WI38 (cell line): ENCODE results near the gene ZBTB46.

Source experiments
- H3K4me3 ChIP-seq: 2 replicates; pipeline ENCODE4 v1.5.1; 2011; ENCODE audit warnings: low read depth, mild to moderate bottlenecking, control low read depth, low read length
- TF ChIP-seq, protein P1 (sequence below): IDR thresholded peaks from 2 replicates; pipeline ENCODE4 v1.5.1; 2012; ENCODE audit warnings: low read depth, mild to moderate bottlenecking, control low read depth, low read length

ZBTB46 gene

DNA sequence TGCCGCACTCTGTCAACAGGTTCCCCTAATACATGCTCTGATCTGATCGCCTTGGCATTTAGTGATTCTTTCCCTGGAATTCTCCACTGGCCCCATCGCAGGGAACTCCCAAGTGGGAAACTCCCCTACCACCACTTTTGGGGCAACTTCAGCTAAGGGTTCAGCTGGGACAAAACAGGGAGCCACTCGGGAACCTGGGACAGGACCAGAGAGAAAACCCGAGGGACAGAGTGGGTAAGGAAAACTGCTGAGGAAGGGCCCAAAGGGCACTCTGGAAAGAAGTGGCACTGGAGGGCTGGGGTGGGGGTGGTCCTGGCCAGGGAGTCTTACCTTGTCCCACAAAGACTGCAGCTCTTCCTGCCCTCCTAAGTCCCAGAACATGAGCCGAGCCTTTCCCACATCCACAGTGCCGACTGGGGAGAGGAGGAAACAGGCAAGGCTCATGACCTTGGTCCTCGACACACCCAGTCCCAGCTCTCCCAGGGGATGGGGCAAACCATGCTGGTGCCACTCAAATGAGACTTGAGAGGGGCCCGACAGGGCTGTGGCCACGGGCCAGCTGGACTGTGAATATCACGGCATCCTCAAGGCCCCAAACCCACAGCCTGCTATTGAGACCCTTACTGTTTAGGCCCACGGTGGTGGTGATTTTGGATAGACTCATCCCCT lies 124.9 kb downstream of the ZBTB46 start:
- peak overlapping the region; percentile 87 for H3K4me3 ChIP-seq
- TF ChIP-seq, protein P1, sequence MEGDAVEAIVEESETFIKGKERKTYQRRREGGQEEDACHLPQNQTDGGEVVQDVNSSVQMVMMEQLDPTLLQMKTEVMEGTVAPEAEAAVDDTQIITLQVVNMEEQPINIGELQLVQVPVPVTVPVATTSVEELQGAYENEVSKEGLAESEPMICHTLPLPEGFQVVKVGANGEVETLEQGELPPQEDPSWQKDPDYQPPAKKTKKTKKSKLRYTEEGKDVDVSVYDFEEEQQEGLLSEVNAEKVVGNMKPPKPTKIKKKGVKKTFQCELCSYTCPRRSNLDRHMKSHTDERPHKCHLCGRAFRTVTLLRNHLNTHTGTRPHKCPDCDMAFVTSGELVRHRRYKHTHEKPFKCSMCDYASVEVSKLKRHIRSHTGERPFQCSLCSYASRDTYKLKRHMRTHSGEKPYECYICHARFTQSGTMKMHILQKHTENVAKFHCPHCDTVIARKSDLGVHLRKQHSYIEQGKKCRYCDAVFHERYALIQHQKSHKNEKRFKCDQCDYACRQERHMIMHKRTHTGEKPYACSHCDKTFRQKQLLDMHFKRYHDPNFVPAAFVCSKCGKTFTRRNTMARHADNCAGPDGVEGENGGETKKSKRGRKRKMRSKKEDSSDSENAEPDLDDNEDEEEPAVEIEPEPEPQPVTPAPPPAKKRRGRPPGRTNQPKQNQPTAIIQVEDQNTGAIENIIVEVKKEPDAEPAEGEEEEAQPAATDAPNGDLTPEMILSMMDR = no peak

DNA sequence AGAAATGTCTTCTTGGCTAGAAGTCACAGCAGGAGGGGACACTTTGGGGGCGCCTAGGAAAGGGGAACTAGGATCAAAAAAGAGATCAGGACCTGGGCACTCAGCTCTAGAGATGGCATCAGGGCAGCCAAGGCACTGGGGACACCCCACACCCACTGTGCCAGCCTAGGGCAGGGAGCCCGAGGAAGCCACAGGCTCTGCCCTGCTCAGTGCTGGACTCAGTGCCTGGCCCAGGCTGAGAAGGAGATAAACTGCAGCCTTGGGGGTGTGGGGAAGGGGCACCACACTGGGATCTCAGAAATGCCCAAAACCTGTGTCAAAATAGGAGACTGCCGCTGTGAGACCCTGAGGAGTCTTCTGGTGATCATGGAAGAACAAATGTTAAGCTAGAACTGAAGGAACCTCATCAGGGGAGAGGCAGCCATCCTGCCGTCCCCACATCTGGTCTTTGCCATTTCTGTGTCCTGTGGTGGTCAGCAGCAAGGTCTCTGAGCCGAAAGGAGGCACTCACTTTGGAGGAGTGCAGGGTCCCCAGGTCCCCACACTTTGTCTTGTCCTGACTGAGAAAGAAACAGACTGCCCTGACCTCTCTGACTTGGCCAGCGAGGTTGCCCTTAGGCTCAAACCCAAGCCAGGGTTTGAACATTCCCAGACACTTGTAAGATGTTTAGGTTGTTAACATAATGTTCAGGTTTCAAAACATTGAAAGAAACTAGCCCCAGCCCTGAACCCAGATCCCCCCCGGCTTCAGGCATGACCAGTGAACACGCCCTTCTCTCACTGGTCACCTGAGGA lies 125.6 kb downstream of the ZBTB46 start:
- no peak overlapping the region for H3K4me3 ChIP-seq
- TF ChIP-seq, protein P1 = no peak

DNA sequence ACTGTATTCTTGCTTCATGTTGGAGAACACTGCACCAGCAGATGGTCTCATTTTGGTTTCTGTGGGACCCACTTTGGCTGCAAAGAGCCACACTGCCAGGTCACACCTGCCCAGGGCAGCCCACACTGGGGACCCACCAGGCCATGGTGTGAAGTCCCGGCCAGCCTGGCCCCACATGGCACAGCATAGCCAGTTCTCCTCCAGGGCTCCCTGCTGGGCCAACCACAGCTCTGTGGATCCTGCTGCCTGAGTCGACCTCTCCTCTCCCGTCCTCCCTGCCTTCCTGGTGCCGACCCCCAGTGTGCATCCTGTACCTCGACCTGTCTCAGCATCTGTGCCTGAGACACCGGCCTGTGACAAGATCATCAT lies 126.3 kb downstream of the ZBTB46 start:
- TF ChIP-seq, protein P1 = no peak
- no peak overlapping the region for H3K4me3 ChIP-seq

DNA sequence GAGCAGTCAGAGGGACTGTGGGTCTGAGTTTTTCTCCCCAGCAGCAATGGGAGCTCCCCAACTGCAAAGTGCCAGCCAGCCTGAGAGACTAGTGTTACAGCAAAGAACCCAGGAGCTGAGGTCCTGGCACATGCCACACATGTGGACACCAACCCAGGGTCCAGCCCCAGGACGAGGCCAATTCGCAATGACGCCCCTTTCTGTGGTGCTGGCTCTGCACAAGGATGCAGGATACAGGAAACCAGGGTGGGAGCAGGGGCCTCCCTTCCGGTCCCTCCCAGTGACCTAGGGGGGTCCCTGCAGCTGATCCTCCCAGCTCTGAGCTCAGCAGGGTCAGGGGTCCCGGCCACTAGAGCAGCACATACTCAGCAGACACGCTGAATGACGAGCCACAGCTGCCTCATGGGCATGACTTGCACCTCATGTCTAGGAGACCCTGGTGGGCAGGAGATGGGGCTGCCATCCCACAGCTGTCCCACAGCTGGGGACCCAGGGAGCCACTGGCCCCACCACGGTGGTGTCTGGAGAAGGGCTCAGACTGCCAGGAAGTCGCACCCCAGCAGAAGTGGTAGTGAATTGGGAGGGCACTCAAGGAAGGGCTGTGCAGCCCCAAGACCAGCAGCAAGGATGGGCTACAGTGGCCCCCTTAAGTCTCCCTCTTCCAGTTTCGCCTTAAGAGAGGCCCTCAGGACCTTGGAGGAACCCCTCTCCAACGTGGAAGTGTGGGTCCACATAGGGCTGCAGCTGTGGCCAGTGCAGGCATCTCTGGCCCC lies 126.9 kb downstream of the ZBTB46 start:
- TF ChIP-seq, protein P1 = no peak
- H3K4me3 ChIP-seq = no peak overlapping the region

DNA sequence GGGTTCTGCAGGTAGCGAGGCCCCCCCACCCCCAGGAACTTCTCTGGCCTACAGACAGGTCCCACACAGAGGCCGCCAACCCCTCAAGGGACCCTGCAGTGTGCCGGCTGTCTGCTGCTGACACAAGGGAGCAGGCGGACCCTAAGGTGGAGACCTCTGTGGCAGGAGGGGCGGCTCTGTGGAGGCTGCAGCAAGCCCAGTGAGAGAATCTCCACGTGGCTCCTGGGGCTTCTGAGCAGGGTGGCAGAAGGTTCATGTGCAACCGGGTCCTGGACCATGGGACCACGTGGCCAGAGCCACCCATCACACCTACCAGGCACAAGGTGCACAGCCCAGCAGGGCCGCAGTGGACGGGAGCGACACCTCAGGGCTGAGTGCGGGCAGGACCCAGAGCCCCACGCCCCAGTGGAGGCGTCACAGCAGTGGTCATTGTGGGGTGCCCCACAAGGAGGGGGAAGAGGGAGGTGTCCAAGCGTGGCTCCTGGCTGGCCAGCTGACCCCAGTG lies 127.5 kb downstream of the ZBTB46 start:
- H3K4me3 ChIP-seq = no peak overlapping the region
- TF ChIP-seq, protein P1 = no peak

DNA sequence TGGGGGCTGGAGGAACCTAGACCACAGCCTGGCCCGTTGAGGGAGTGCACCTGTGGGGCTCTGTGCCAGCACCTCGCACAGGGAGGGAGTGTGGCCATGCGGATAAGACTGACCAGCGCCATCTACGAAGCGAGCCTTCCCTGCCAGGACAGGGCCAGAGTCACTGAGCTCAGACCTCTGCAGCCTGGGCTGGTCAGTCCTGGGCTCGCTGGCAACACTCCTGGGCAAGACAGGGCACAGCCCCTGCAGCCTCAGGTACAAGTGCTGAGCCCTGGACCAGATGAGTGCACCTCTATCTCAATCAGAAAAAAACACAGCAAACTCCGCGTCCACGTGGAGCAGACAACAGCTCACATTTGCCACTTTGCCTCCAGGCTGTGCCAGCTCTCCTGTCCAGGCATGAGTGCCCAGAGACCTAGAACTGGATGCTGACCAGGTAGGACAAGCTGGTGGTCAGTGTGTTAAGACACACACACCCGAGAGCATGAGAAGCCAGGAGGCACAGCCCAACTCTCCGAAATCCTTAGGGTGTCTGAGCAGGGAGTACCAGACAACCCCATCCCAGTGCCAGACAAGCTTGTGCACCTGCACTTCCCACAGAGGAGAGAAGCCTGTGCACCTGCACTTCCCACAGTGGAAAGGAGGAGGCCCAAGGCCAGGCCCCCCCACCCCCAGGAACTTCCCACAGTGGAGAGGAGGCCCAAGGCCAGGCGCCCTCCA lies 128.2 kb downstream of the ZBTB46 start:
- TF ChIP-seq, protein P1 = no peak

More for the DNA sequence above, 128.2 kb downstream of the ZBTB46 start:
- no peak overlapping the region for H3K4me3 ChIP-seq
